ENCODE results near the gene LSM7.

- TF ChIP-seq POLR2A (IDR thresholded peaks at IDR 0.05) (no peak), POLR2AphosphoS5 (IDR thresholded peaks at IDR 0.05; ENCODE audit: insufficient read depth in 1 of 2, low read depth in 1 of 2) (no peak)
- TF ChIP-seq, protein P1, sequence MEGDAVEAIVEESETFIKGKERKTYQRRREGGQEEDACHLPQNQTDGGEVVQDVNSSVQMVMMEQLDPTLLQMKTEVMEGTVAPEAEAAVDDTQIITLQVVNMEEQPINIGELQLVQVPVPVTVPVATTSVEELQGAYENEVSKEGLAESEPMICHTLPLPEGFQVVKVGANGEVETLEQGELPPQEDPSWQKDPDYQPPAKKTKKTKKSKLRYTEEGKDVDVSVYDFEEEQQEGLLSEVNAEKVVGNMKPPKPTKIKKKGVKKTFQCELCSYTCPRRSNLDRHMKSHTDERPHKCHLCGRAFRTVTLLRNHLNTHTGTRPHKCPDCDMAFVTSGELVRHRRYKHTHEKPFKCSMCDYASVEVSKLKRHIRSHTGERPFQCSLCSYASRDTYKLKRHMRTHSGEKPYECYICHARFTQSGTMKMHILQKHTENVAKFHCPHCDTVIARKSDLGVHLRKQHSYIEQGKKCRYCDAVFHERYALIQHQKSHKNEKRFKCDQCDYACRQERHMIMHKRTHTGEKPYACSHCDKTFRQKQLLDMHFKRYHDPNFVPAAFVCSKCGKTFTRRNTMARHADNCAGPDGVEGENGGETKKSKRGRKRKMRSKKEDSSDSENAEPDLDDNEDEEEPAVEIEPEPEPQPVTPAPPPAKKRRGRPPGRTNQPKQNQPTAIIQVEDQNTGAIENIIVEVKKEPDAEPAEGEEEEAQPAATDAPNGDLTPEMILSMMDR (IDR thresholded peaks at IDR 0.05), result no peak
Measured at GRCh38 chr19:2363419-2363818, 35.0 kb upstream of the LSM7 start.
